HuH-7.5 (cell line): ENCODE results near the gene GNAI3.

Source experiments
- DNase-seq: peaks from one replicate; pipeline ENCODE4 v3.0.0; 2011; ENCODE audit warnings: low spot score

GNAI3 gene

DNA sequence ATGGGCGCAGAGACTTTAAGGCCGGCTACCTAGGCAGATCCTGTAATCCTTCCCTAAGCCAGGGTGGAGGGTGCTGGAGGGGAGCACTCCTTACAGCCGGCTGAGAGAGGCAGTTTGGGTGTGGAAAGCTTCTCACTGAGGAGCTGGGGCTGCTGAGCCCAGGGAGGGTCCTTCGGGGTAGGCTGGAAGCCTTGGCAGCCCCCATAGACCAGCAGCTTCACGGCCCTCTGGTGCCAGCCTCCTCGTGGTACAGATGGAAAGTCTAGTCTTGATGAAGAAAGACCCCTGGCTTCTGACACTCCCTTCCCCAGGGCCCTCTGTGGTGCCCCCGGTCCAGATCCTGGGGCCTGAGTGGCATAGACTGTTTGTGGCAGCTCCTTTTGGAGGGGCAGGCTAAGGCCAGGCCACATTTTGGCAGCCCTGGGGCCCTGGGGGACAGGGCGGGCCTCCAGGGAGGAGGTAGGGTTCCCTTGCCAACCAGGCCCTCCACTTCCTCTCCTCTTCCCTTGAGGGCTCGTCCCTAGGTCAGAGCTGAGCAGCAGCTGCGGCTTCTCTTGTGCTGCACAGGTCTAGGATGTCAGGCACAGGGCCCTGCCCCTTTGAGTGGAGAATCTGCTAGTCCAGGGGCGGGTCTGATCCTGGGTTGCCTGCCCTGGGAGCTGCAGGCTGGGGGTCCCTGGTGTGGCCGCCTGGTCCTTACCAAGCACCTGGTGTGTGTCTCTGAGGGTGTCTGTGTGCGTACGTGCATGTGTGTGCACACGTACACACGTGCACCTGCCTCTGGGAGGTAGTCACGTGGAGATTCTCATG, 76.0 kb downstream of the GNAI3 start:
- no peak for DNase-seq

DNA sequence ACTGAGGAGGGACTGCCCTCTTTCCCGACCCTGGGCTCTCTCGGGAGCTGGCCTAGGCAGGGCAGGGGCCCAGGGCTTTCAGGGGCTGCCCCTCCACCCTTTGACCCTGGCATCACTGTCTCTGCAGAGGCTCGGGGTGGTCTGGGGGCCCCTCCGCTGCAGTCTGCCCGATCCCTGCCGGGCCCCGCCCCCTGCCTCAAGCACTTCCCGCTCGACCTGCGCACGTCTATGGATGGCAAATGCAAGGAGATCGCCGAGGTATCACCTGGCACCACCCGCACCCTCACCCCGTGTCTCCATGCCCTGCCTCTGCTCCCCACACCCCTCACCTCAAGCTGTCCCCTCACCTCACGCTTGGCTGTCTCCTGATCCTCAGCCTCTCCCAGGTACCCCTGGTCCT, 76.8 kb downstream of the GNAI3 start:
- no peak for DNase-seq

DNA sequence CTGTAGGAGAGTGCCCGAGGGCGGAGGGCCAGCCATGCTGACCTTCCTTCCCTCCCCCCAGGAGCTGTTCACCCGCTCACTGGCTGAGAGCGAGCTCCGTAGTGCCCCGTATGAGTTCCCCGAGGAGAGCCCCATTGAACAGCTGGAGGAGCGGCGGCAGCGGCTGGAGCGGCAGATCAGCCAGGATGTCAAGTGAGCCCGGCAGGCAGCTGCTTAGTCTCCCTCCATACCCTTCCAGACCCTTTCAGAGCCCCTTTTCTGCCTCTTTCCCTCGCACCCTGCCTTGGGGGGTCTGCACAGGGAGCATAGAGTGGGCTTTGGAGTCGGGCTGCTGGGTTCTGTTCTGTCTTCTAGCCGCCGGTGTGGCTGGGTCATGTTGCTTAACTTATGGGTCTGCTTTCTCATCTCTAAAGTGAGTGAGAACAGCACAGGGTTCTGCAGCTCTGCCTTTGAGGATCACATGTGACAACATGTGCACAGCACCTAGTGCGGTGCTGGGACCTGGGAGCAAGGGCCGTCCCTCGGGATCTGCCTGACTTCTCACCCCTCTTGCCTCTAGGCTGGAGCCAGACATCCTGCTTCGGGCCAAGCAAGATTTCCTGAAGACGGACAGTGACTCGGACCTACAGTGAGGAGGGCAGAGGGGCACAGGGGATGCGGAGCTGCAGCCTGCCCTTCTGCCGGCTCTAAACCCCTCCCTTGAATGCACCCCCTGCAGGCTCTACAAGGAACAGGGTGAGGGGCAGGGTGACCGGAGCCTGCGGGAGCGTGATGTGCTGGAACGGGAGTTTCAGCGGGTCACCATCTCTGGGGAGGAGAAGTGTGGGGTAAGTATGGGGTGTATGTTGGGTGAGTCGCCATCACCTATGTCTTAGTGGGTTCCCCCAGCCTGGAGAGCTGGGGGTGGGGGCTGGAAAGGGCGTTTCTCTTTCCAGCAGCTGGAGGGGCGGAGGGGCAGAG, 77.5 kb downstream of the GNAI3 start:
- DNase-seq, result no peak

DNA sequence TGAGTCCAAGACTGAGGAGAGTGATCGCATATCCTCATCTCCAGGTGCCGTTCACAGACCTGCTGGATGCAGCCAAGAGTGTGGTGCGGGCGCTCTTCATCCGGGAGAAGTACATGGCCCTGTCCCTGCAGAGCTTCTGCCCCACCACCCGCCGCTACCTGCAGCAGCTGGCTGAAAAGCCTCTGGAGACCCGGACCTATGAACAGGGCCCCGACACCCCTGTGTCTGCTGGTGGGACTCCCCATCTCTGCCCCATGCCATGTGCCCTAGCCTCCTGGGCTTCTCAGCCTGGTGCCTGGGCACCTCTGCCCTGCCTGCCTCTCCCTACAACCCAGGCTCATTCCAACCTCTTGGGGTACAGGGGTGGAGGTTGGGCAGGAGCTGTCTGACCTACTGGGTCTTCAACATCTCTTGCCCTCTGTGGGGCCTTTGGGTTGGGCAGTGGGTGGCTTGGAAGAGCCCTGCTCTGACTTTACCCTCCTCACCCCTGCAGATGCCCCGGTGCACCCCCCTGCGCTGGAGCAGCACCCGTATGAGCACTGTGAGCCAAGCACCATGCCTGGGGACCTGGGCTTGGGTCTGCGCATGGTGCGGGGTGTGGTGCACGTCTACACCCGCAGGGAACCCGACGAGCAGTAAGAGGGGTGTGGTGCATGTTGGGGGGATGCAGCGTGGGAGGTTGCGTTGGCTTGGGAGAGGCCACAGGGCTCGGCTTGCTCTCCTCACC, 78.4 kb downstream of the GNAI3 start:
- no peak for DNase-seq

DNA sequence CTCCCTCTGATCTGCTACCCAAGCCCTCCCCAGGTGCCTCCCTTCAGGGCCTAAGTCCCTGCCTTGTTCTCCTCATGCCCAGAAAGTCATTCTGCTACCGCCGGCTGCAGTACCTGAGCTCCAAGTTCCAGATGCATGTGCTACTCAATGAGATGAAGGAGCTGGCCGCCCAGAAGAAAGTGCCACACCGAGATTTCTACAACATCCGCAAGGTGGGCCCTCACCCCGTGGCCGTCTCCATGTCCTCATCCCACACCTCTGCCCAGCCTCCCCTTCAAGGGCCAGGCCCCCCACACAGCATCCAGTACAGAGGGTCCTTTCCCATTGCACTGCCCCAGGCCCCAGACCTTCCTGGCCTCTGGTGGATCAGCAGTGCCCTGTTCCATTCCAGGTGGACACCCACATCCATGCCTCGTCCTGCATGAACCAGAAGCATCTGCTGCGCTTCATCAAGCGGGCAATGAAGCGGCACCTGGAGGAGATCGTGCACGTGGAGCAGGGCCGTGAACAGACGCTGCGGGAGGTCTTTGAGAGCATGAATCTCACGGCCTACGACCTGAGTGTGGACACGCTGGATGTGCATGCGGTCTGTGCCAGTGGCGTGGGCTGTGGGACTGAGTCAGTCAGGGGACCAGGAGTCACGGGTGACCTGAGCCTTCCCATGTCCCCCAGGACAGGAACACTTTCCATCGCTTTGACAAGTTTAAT, 79.4 kb downstream of the GNAI3 start:
- DNase-seq, result no peak

DNA sequence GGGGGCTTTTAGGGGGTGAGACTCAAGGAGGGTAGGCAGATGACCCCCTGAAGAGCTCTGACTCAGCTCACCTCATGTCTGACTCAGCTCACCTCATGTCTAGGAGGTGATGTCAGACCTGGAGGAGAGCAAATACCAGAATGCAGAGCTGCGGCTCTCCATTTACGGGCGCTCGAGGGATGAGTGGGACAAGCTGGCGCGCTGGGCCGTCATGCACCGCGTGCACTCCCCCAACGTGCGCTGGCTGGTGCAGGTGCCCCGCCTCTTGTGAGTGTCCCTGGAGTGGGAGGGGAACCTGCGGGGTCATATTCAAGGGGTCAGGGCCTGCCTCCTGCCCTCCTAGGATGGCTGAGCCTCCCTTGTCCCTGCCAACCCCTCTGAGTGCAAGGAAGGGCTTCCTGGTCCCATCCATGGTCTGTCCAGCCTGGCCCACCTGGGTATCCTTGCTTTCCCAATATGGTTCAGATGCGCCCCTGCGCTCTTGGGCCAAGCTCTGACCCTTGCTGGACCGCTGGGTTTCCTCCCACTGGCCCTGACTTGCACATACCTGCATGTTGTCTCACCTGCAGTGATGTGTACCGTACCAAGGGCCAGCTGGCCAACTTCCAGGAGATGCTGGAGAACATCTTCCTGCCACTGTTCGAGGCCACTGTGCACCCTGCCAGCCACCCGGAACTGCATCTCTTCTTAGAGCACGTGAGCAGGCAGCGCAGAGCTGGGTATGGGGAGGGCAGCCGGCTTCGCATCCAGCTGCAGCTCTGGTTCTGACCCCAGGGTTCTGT, 80.3 kb downstream of the GNAI3 start:
- DNase-seq, result no peak

DNA sequence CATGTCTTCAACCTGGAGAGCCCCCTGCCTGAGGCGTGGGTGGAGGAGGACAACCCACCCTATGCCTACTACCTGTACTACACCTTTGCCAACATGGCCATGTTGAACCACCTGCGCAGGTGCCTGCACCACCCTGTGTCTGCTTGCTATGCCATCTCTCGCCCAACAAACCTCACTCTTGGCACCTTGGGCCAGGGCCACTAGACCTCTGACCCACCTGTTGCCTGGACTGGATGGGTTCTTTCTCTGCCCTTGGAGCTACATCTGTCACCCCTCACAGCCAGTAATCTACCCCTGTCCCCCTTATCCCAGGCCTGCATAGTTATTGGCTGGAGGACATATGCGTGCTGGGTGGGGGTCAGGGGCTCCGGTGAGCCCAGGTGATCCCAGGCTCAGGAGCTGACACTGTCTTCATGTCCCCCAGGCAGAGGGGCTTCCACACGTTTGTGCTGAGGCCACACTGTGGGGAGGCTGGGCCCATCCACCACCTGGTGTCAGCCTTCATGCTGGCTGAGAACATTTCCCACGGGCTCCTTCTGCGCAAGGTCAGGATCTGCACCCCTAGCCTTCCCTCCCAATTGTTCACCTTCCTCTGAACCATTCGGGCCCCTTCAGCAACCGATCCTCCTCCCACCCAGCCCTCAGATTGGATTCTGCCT, 81.1 kb downstream of the GNAI3 start:
- DNase-seq, result no peak

DNA sequence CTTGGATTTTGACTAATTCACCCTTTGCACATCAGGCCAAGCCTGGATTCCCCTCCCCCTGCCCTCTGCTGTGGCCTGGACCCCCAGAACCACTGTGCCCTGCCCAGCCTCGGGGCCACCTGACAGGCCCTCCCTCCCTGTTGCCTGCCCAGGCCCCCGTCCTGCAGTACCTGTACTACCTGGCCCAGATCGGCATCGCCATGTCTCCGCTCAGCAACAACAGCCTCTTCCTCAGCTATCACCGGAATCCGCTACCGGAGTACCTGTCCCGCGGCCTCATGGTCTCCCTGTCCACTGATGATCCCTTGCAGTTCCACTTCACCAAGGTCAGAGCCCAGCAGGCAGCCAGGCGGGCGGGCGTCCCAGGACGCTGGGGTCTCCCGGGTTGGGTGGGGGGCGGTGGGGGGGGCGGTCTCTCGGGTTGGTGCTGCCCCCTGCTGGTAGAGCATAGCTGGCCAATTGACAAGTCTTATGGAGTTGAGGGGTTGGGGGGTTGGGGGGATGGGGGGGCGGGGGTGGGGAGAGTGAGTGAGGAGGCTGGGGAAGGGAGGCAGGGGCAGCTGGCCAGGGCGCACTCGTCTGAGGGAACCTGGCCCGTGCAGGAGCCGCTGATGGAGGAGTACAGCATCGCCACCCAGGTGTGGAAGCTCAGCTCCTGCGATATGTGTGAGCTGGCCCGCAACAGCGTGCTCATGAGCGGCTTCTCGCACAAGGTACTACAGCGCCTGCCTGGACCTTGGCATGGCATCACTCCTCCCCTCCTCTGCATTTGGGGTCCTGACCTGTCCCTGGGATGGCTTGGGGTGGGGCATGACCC, 81.9 kb downstream of the GNAI3 start:
- peak; percentile 50 for DNase-seq

DNA sequence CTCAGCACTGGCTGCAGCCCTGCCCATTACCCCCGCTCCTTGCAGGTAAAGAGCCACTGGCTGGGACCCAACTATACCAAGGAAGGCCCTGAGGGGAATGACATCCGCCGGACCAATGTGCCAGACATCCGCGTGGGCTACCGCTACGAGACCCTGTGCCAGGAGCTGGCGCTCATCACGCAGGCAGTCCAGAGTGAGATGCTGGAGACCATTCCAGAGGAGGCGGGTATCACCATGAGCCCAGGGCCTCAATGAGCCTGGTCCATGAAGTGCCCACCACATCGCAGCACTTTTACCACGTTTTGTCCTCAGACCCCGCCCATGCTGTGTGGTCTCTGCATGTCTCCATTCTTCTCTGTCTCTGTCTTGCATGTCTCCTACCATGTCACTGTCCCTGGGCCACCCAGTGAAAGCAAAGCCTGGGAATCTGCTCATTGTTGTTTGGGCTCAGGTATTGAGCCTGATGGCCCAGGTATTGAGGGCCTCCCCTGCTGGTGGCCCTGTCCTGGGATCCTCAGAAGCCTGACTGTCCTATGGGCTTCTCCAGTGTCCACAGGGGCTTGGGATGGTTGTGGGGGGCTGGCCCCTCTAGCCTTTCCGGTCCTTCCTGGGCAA, 82.6 kb downstream of the GNAI3 start:
- no peak for DNase-seq

DNA sequence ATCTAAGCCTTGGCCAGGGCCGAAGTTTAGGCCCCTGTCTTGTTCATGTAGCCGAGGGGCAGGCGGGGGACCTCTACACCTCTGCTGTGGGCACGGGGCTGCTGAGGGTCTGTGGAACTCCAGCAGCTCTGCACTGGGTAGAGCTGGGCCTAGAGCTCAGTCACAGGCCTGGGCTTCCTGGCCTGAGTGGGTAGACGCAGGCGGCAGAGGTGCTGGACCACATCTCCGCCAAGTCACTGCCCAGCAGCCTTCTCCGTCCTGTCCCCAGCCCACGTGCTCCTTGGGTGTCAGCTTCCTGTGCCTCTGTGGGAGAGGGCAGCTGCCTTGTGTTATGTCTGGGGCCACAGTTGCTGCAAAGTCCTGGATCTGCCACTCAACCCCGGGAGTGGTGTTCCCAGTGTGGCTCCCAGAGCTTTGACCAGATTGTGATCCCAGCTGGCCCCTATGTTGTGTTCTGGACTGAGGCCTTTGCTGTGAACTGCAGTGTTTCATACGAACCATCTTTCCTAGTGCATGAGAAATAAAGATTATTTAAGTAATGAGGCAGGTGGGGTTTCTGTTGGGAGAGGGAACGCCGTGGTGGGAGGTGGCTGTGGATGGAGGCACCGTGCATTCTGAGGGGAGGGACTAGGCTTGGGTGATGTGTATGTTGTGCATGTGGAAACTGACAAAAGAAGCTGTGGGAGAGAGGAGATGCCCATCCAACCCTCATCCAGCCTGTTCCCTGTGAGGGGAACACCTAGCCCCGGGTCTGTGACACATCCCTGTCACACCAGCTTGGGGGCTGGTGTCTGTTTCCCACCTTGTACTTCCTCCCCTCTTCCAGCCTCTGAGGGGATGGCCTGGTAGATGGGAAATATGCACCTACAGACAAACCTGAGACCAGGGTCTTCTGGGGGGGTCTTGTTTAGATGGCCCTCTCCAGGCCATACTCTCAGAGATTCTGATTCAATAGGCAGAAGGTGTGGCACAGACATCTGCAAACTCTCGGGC, 83.4 kb downstream of the GNAI3 start:
- DNase-seq, result no peak

DNA sequence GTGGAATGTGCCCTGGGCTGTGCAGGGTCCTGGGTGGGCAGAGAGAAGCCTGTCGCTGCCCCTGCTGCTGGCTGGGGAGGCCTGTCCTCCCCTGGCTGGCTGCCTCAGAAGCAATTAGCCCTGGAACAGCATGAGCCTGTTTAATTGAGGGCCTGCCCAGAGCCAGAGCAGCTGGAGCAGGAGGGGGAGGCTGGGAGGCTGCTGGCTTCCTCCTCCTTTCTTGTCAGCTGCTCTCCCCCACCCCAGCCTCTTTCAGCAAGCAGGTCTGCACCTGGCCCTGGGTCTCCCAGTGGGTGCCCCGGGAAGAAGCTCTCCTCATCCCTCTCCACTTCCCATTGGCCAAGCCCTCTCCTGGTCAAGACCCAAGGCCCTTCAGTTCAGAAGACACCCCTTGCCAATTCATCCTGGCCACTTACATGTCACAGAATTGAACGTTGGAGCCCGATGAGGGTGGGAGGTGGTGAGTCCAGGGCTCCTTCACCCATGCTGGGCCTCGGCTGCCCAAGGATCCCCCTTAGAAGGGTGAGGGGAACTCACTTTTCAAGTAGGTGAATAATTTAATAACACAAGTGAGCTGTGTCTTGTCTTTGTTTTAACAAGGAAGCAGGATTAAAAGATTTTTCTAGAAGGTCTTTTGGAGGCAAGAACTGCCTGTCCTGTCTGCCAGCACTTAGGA, 84.4 kb downstream of the GNAI3 start:
- no peak for DNase-seq

DNA sequence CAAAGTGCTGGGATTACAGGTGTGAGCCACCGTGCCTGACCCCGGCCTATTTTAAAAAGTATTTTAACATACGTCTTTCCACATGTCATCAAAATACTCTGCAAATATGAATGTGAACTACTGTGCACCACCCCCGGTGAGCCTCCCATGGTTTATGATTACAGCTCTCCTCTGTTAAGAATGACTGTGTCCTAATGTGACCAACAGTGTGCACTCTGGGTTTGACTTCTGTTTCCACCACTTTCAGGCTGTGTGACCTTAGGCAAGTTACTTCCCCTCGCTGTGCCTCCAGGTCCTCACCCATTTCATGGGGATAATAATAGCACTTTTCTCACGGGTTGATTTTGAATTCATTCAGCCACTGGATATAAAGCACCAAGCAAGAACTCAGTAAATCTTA, 85.9 kb downstream of the GNAI3 start:
- no peak for DNase-seq

DNA sequence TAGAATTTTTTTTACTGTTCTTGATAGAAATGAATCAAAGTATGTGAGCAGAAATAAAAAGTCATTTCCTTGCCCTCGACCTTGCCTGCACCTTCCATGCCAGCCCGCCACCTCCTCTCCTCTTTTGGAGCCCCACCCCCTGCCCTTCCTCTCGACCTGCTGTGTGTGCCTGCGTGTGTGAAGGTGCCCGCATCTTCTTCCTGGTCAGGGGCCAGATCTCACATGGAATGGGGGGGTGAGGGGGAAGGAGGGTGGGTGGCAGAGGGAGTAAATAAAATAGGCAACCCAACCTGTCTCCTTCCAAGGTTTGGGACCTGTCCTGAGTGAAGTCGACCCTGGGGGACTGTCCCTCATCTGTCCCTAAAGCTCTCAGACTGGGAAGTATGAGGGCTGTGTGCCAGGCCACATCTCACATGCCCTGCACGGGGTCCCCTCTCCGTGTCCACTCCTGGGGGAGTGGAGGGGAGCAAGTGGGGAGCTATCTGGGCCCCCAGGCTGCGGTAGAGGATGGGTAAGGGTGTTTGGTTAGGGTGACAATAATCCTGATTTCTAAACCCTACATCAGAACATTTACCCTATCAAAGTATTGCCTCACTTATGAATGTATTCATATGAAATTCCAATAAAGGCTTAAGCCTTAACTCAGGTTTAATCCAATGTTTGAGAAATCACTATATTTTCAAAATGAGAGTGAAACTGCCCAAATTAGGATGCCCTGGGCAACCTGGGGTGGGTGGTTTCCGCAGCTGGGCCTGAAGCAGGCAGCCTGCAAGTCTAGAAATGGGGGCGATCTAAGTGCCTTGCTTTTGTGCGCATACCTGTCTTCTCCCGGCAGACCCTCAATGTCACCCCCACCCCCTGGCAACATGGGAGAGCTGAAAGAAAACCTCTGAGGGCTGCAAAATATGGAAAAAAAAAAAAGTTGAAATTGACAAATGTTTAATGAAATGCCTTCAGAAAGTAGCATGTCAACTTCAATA, 86.6 kb downstream of the GNAI3 start:
- DNase-seq, result no peak

DNA sequence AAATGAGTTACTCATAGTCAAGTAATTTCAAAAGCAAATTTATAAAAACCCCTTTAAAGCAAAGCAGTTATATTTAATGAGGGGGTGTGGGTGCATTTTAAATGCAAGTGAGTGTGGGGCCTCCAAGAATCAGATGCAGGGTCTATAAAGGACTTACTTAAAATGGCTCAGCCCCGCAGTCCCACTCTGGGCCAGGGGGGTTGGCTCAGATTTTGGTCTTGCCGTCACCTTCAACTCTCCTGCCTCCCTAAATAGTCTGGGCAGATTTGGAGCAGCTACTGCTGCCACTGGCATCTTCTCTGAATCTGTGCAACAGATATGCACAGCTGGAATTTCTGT, 87.4 kb downstream of the GNAI3 start:
- no peak for DNase-seq

DNA sequence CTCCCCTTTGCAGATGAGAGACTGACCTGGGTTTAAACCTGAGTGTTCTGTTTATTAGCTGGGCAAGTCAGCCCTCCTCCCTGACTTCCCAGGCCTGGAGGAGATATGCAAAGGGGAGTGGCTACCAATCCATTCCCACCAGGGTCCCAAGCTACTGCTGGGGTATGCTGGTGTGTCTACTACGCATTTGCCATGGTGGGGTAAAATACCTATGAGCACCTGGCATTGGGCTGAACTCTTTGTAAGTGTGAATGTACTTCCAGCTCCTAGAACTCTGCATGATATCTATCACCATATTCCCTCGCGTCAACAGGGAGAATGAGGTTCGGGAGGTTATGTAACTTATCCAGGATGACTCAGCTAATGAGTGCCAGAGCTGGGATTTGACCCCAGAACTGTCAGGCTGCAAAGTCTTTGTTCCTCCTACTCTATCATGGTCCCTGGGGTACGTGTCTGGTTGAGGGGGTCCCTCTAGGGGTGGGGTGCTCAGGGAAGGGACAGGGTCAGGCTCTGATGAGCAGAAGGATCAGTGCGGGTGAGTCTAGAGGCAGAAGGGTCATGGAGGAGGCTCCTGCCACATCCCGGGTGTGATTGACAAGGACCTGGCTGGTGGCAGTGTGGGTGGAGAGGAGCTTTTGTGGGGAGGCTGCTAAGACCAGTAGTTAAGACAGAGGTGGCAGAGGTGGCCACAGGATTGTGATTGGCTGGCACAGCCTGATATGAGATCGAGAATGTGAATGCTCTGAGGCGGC, 88.0 kb downstream of the GNAI3 start:
- no peak for DNase-seq
